Fibroblast of lung (primary cell): ENCODE measurements around the gene PKNOX2. TPM values are rescaled to one million over a fixed set of nuclear protein-coding genes. Genes with fewer than 3 reads are reported as not detected.

Experiments
- DNase-seq, 2 donors: peaks; one replicate each; pipeline versions ENCODE4 v3.0.0 to v3.0.0-alpha.2; 2010; ENCODE audit warnings: low read depth in 2 of 2
- H2AFZ ChIP-seq: 2 replicates; pipeline ENCODE4 v1.5.1; 2012; ENCODE audit warnings: low read length, control low read depth, inconsistent platforms
- H3K27ac ChIP-seq: 2 replicates; pipeline ENCODE4 v1.5.1; 2011; ENCODE audit warnings: low read length, control low read depth; ENCODE audit not compliant: insufficient read depth
- H3K27me3 ChIP-seq: 2 replicates; pipeline ENCODE4 v1.5.1; 2011; ENCODE audit warnings: mild to moderate bottlenecking, low read length; ENCODE audit not compliant: control insufficient read depth, insufficient read depth
- H3K36me3 ChIP-seq: 2 replicates; pipeline ENCODE4 v1.5.1; 2011; ENCODE audit warnings: low read length; ENCODE audit not compliant: control insufficient read depth, insufficient read depth
- H3K4me1 ChIP-seq: 2 replicates; pipeline ENCODE4 v1.5.1; 2011; ENCODE audit warnings: low read length; ENCODE audit not compliant: control insufficient read depth, insufficient read depth; ENCODE audit errors: extremely low read depth
- H3K4me2 ChIP-seq: 2 replicates; pipeline ENCODE4 v1.5.1; 2011; ENCODE audit warnings: low read length, control low read depth; ENCODE audit not compliant: insufficient read depth; ENCODE audit errors: extremely low read depth
- H3K4me3 ChIP-seq, 4 experiments: fragments of 200-600 bp in 1 of 4; sonication (generic) in 1 of 4; replicated peaks in 1 of 4; 2 replicates each; pipeline ENCODE4 v1.5.1; 2011 to 2016; ENCODE audit warnings: low read length in 4 of 4, low read depth in 3 of 4, mild to moderate bottlenecking in 3 of 4, control low read depth in 2 of 4, inconsistent platforms in 1 of 4, mixed read lengths in 1 of 4; ENCODE audit not compliant: insufficient read depth in 1 of 4; ENCODE audit errors: control extremely low read depth in 1 of 4
- H3K79me2 ChIP-seq: 2 replicates; pipeline ENCODE4 v1.5.1; 2012; ENCODE audit warnings: mild to moderate bottlenecking, low read length, inconsistent platforms; ENCODE audit not compliant: control insufficient read depth, insufficient read depth
- H3K9ac ChIP-seq: 2 replicates; pipeline ENCODE4 v1.5.1; 2011; ENCODE audit warnings: mild to moderate bottlenecking, low read length, control low read depth; ENCODE audit not compliant: insufficient read depth
- H3K9me3 ChIP-seq: 2 replicates; pipeline ENCODE4 v1.5.1; 2012; ENCODE audit warnings: low read depth, low read length; ENCODE audit not compliant: control insufficient read depth, insufficient read depth
- H4K20me1 ChIP-seq: 2 replicates; pipeline ENCODE4 v1.5.1; 2011; ENCODE audit warnings: low read length; ENCODE audit not compliant: control insufficient read depth, insufficient read depth; ENCODE audit errors: extremely low read depth
- EZH2 ChIP-seq: IDR thresholded peaks from 2 replicates; pipeline ENCODE4 v1.5.1; 2012; ENCODE audit warnings: low read length, control low read depth, mild to moderate bottlenecking; ENCODE audit errors: missing control alignments
- polyA plus RNA-seq, 2 donors: library from polyadenylated mRNA; depleted of rRNA in 1 of 2; stranded (reverse) in 1 of 2; unstranded in 1 of 2; fragments of >200 nt; gene quantifications; 2 replicates each; pipeline ENCODE4 v1.2.1, GENCODE V29; 2011 to 2012; ENCODE audit warnings: missing spikeins in 1 of 2
- total RNA-seq: library from RNA; depleted of rRNA; stranded (reverse); fragments of >200 nt; gene quantifications from 2 replicates; pipeline ENCODE4 v1.2.1, GENCODE V29; 2014
- TF ChIP-seq, protein P1 (sequence below), 2 donors: IDR thresholded peaks in 1 of 2; conservative IDR thresholded peaks in 1 of 2; 1 replicate in 1 of 2; 2 replicates in 1 of 2; pipeline ENCODE4 v1.5.1; 2011 to 2012; ENCODE audit warnings: low read length in 2 of 2, control low read depth in 1 of 2, inconsistent platforms in 1 of 2, low read depth in 1 of 2, mild to moderate bottlenecking in 1 of 2

The PKNOX2 gene
- total and polyA plus RNA-seq, 2 donors (not counting 1 experiment from before 2014, with no cell fraction given): 0.33 to 2.2 TPM

DNA sequence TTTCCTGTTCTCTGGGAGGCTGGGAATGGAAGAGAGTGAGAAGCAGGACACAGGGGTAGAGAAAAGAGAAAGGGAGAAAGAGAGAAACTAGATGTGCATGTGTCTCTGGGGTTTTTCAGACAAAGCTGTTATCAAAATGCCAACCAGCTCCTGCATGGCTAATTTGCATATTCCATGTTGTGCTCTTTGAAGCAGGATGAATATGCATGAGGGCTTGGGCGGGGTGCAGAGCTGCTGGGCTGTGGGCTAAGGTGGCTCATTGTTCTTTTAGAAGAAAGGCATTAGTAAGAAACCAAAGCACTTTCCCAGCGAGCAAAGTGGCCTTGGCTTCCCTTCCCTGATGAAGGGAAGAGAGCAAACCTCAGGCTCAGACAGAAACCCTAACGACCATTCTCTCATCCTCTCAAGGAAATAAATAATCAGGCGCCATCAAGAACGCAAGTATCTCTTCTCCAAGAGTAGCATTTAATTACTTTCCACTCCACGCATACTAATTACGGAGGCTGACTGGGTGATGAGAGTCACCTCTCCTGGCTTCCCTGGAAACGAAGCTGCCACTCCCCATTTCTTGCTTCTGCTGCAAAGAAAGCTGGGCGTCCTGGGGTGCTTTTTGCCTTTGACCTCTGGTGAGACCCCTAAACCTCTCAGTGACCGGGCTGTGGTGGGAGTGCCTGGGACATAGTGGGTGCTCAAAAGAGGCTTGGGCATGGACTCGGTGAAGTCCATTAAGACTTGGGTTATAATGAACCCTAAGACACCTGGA lies 277.3 kb downstream of the PKNOX2 start:
- no peaks in the 10 kb centered on the region for H4K20me1 ChIP-seq
- no peak overlapping the region for H3K4me2 ChIP-seq
- no peak overlapping the region for H3K4me3 ChIP-seq
- no peaks in the 10 kb centered on the region for H3K27me3 ChIP-seq
- H3K79me2 ChIP-seq: no peaks in the 10 kb centered on the region
- no peak for TF ChIP-seq EZH2
- TF ChIP-seq, protein P1, sequence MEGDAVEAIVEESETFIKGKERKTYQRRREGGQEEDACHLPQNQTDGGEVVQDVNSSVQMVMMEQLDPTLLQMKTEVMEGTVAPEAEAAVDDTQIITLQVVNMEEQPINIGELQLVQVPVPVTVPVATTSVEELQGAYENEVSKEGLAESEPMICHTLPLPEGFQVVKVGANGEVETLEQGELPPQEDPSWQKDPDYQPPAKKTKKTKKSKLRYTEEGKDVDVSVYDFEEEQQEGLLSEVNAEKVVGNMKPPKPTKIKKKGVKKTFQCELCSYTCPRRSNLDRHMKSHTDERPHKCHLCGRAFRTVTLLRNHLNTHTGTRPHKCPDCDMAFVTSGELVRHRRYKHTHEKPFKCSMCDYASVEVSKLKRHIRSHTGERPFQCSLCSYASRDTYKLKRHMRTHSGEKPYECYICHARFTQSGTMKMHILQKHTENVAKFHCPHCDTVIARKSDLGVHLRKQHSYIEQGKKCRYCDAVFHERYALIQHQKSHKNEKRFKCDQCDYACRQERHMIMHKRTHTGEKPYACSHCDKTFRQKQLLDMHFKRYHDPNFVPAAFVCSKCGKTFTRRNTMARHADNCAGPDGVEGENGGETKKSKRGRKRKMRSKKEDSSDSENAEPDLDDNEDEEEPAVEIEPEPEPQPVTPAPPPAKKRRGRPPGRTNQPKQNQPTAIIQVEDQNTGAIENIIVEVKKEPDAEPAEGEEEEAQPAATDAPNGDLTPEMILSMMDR (conservative IDR thresholded peaks at IDR 0.05 in 1 of 2, IDR thresholded peaks at IDR 0.05 in 1 of 2; ENCODE audit: low read depth in 1 of 2, low read length in 2 of 2): no peak
- peaks cover 4% of the 10 kb centered on the region for H3K36me3 ChIP-seq
- no peak overlapping the region for H3K9ac ChIP-seq
- DNase-seq: no peak
- no peak overlapping the region for H2AFZ ChIP-seq
- H3K9me3 ChIP-seq: no peaks in the 10 kb centered on the region
- no peak overlapping the region for H3K27ac ChIP-seq
- no peaks in the 10 kb centered on the region for H3K4me1 ChIP-seq

DNA sequence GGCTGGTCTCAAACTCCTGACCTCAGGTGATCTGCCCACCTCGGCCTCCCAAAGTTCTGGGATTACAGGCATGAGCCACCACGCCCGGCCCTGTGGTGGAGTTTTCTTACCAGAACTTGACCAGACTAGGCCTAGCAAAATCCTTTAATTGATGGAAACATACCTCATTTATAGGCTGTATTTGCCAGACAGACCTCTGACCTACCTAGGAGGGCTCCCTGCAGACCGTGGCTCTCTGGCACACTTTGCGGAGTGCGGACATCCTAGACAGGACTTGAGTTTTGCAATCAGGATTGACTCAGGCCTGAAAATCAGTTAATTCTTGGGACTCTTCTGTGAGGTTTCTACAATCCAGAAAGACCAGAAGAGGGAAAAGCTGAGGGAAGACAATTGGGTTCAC lies 278.4 kb downstream of the PKNOX2 start:
- H4K20me1 ChIP-seq: no peaks in the 10 kb centered on the region
- no peak for TF ChIP-seq EZH2
- TF ChIP-seq, protein P1 (conservative IDR thresholded peaks at IDR 0.05 in 1 of 2, IDR thresholded peaks at IDR 0.05 in 1 of 2; ENCODE audit: low read depth in 1 of 2, low read length in 2 of 2): no peak

DNA sequence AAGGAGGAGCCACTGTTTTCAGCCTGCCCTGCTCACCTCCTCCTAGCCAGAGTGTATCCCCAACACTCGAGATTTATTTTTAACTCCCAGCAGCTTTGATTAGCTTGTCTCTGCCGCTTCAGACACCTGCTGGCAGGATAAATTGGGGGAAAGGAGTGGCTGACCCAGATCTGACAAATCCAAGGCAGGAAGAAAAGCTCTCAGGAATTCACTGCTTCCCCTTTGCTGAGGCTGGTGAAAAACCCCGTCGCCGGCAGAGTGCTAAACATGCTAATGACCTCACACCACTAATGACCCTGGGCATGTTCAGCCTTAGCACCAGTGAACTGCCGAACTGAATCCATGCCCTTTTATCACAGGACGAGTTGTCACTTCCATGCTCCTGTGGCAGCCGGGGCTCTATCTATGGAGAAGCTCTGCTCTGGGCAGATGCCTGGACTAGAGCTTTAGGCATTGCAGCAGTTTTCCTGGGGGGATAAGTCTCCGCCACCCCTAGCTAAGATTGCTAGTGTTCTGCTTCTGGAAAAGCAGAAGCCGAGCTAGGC lies 279.3 kb downstream of the PKNOX2 start:
- no peak for TF ChIP-seq EZH2
- TF ChIP-seq, protein P1 (conservative IDR thresholded peaks at IDR 0.05 in 1 of 2, IDR thresholded peaks at IDR 0.05 in 1 of 2; ENCODE audit: low read depth in 1 of 2, low read length in 2 of 2): no peak

More for the DNA sequence above, 278.4 kb downstream of the PKNOX2 start:
- Histone ChIP-seq H3K79me2 (no peaks in the 10 kb centered on the region), H3K27ac (no peak overlapping the region), H3K4me3 (no peak overlapping the region), H3K4me2 (no peak overlapping the region), H3K36me3 (peaks cover 4% of the 10 kb centered on the region), H3K4me1 (peaks cover 2% of the 10 kb centered on the region), H3K9me3 (no peaks in the 10 kb centered on the region), H3K9ac (no peak overlapping the region), H3K27me3 (no peaks in the 10 kb centered on the region), H2AFZ (no peak overlapping the region)
- no peak for DNase-seq

More for the DNA sequence above, 279.3 kb downstream of the PKNOX2 start:
- Histone ChIP-seq H3K27me3 (no peaks in the 10 kb centered on the region), H3K27ac (no peak overlapping the region), H3K9me3 (no peaks in the 10 kb centered on the region), H3K4me2 (no peak overlapping the region), H3K9ac (no peak overlapping the region), H3K4me1 (peaks cover 3% of the 10 kb centered on the region), H3K79me2 (no peaks in the 10 kb centered on the region), H3K4me3 (no peak overlapping the region), H3K36me3 (peaks cover 4% of the 10 kb centered on the region), H4K20me1 (no peaks in the 10 kb centered on the region), H2AFZ (no peak overlapping the region)
- no peak for DNase-seq
